ENCODE data around the gene TSPAN8.

- no peak for TF ChIP-seq CTCF (IDR thresholded peaks at IDR 0.05)
- TF ChIP-seq POLR2A (IDR thresholded peaks at IDR 0.05): no peak
- TF ChIP-seq POLR2AphosphoS5 (IDR thresholded peaks at IDR 0.05): no peak
Measured at GRCh38 chr12:71135812-71136176, 22.0 kb downstream of the TSPAN8 start.

All from sigmoid colon (tissue), 4 donors.